WTC11 (cell line): ENCODE results near the gene SDR42E2. TPM values are rescaled to one million over a fixed set of nuclear protein-coding genes. Genes with fewer than 3 reads are reported as not detected.

Experiments used
- ATAC-seq: fragments of 200-7000 bp; cut with Tn5 transposase; 2 replicates; pipeline ENCODE4 v1.10.0; 2021; ENCODE audit warnings: mild to moderate bottlenecking, moderate library complexity
- CTCF ChIA-PET: fragments of 300-600 bp; sonication (Branson Sonifier 250); formaldehyde crosslinking; loops from one replicate; lab custom pipeline; 2021; ENCODE audit warnings: antibody characterized with exemption; lab: Charles Lee
- POLR2A ChIA-PET: fragments of 350-600 bp; sonication (Branson Sonifier 250); formaldehyde crosslinking; loops from one replicate; lab custom pipeline; 2021; ENCODE audit warnings: antibody characterized with exemption; lab: Charles Lee
- DNase-seq: peaks from one replicate; pipeline ENCODE4 v3.0.0; 2021; ENCODE audit warnings: low spot score
- H3K27ac Mint-ChIP-seq: 2 replicates; pipeline ENCODE4 v1.8.0; 2021; ENCODE audit warnings: mixed read lengths
- H3K27me3 Mint-ChIP-seq: 2 replicates; pipeline ENCODE4 v1.8.0; 2021; ENCODE audit warnings: low read depth, mild to moderate bottlenecking, moderate library complexity, mixed read lengths
- H3K36me3 Mint-ChIP-seq: 2 replicates; pipeline ENCODE4 v1.8.0; 2021; ENCODE audit warnings: mixed read lengths
- H3K4me1 Mint-ChIP-seq: 2 replicates; pipeline ENCODE4 v1.8.0; 2022; ENCODE audit warnings: mixed read lengths
- H3K4me3 Mint-ChIP-seq: 2 replicates; pipeline ENCODE4 v1.8.0; 2021; ENCODE audit warnings: mild to moderate bottlenecking, moderate library complexity, mixed read lengths
- H3K9me3 Mint-ChIP-seq: 2 replicates; pipeline ENCODE4 v1.8.0; 2021; ENCODE audit warnings: mixed read lengths
- AFF4 ChIP-seq: sonication (generic); formaldehyde crosslinking; IDR thresholded peaks from 2 replicates; pipeline ENCODE4 v1.8.1; 2023; ENCODE audit warnings: mild to moderate bottlenecking, missing genetic modification reagents, borderline replicate concordance
- ARID4B ChIP-seq: sonication (generic); formaldehyde crosslinking; IDR thresholded peaks from 2 replicates; pipeline ENCODE4 v1.8.0; 2023; ENCODE audit warnings: missing genetic modification reagents, mild to moderate bottlenecking, borderline replicate concordance
- CDX4 ChIP-seq: fragments of 250-450 bp; sonication (Bioruptor Pico); IDR thresholded peaks from 2 replicates; pipeline ENCODE4 v1.9.0; 2021; ENCODE audit warnings: moderate library complexity, mild to moderate bottlenecking, inconsistent platforms, borderline replicate concordance
- E2F1 ChIP-seq: sonication (generic); formaldehyde crosslinking; IDR thresholded peaks from 2 replicates; pipeline ENCODE4 v1.8.0; 2022; ENCODE audit warnings: mild to moderate bottlenecking, missing genetic modification reagents
- E2F4 ChIP-seq: sonication (generic); formaldehyde crosslinking; IDR thresholded peaks from 2 replicates; pipeline ENCODE4 v1.8.1; 2022; ENCODE audit warnings: low read depth, mild to moderate bottlenecking, moderate library complexity, missing genetic modification reagents, borderline replicate concordance
- EMX1 ChIP-seq: fragments of 250-450 bp; sonication (Bioruptor Pico); IDR thresholded peaks from 2 replicates; pipeline ENCODE4 v1.8.0; 2021; ENCODE audit warnings: mild to moderate bottlenecking
- ERG ChIP-seq: fragments of 250-450 bp; sonication (Bioruptor Pico); IDR thresholded peaks from 2 replicates; pipeline ENCODE4 v1.8.0; 2021; ENCODE audit warnings: mild to moderate bottlenecking
- FOXJ3 ChIP-seq: sonication (generic); formaldehyde crosslinking; IDR thresholded peaks from 2 replicates; pipeline ENCODE4 v1.9.0; 2021; ENCODE audit warnings: missing genetic modification reagents, mild to moderate bottlenecking, borderline replicate concordance
- GTF2I ChIP-seq: fragments of 250-450 bp; sonication (Bioruptor Pico); conservative IDR thresholded peaks from 2 replicates; pipeline ENCODE4 v1.4.0; 2021; ENCODE audit warnings: mild to moderate bottlenecking
- MLX ChIP-seq: sonication (generic); formaldehyde crosslinking; IDR thresholded peaks from 2 replicates; pipeline ENCODE4 v1.8.1; 2023; ENCODE audit warnings: mild to moderate bottlenecking, missing genetic modification reagents, moderate library complexity
- NFATC4 ChIP-seq: fragments of 250-450 bp; sonication (Bioruptor Pico); IDR thresholded peaks from 2 replicates; pipeline ENCODE4 v1.9.0; 2021; ENCODE audit warnings: mild to moderate bottlenecking
- NR2C2 ChIP-seq: sonication (generic); formaldehyde crosslinking; IDR thresholded peaks from 2 replicates; pipeline ENCODE4 v1.8.0; 2022; ENCODE audit warnings: mild to moderate bottlenecking, missing genetic modification reagents
- OVOL2 ChIP-seq: fragments of 250-450 bp; sonication (Bioruptor Pico); IDR thresholded peaks from 2 replicates; pipeline ENCODE4 v1.9.0; 2021; ENCODE audit warnings: mild to moderate bottlenecking, borderline replicate concordance
- RORB ChIP-seq: fragments of 250-450 bp; sonication (Bioruptor Pico); IDR thresholded peaks from 2 replicates; pipeline ENCODE4 v1.9.0; 2021; ENCODE audit warnings: mild to moderate bottlenecking
- SMAD4 ChIP-seq: sonication (generic); formaldehyde crosslinking; IDR thresholded peaks from 2 replicates; pipeline ENCODE4 v1.8.0; 2022; ENCODE audit warnings: mild to moderate bottlenecking, missing genetic modification reagents
- TP53 ChIP-seq: sonication (generic); formaldehyde crosslinking; IDR thresholded peaks from 2 replicates; pipeline ENCODE4 v1.8.1; 2023; ENCODE audit warnings: mild to moderate bottlenecking, missing genetic modification reagents
- ZNF317 ChIP-seq: sonication (generic); formaldehyde crosslinking; IDR thresholded peaks from 2 replicates; pipeline ENCODE4 v1.8.1; 2023; ENCODE audit warnings: low read depth, mild to moderate bottlenecking, moderate library complexity, missing genetic modification reagents, borderline replicate concordance
- ZNF423 ChIP-seq: fragments of 250-450 bp; sonication (Bioruptor Pico); IDR thresholded peaks from 2 replicates; pipeline ENCODE4 v2.1.2; 2022; ENCODE audit warnings: mild to moderate bottlenecking, moderate library complexity
- ZNF512 ChIP-seq: sonication (generic); formaldehyde crosslinking; IDR thresholded peaks from 2 replicates; pipeline ENCODE4 v1.8.1; 2022; ENCODE audit warnings: missing genetic modification reagents, borderline replicate concordance
- total RNA-seq: library from RNA; stranded (reverse); gene quantifications from 3 replicates; pipeline ENCODE4 v1.2.3, GENCODE V29; 2021

SDR42E2 gene
- total RNA-seq, 1 experiment from 2014 or later: 0.13 TPM

GRCh38 chr16:22164482-22164881, 2.2 kb downstream of the SDR42E2 start:
- H3K4me3 Mint-ChIP-seq: no peak overlapping the region
- H3K9me3 Mint-ChIP-seq: peaks cover 13% of the 10 kb centered on the region
- H3K27ac Mint-ChIP-seq: no peak overlapping the region
- TF ChIP-seq E2F1: no peak
- TF ChIP-seq RORB (CRISPR knock-in tag): no peak
- TF ChIP-seq OVOL2 (CRISPR knock-in tag): no peak
- TF ChIP-seq ERG (CRISPR knock-in tag): no peak
- no peak for TF ChIP-seq ZNF317
- no peak for TF ChIP-seq SMAD4 (CRISPR knock-in tag)
- TF ChIP-seq EMX1 (CRISPR knock-in tag): no peak
- ATAC-seq (no peak), DNase-seq (no peak)
- no peaks in the 10 kb centered on the region for H3K4me1 Mint-ChIP-seq
- ChIA-PET POLR2A (no interaction called here), CTCF (interaction anchor here (0.8 kb wide), 1 partner anchor 23 kb away, joined by 4 read pairs; no protein-coding TSS in a partner anchor)
- H3K27me3 Mint-ChIP-seq: peaks cover 50% of the 10 kb centered on the region
- H3K36me3 Mint-ChIP-seq: peaks cover 7% of the 10 kb centered on the region

- no peak for ATAC-seq
- TF ChIP-seq TP53 (CRISPR knock-in tag) (no peak), ZNF512 (CRISPR knock-in tag) (no peak), NFATC4 (no peak), E2F4 (no peak), ZNF423 (CRISPR knock-in tag) (no peak), OVOL2 (CRISPR knock-in tag) (no peak), AFF4 (no peak), FOXJ3 (CRISPR knock-in tag) (no peak), ARID4B (CRISPR knock-in tag) (no peak), GTF2I (CRISPR knock-in tag) (no peak), NR2C2 (CRISPR knock-in tag) (no peak), MLX (no peak), CDX4 (CRISPR knock-in tag) (no peak)
- Mint-ChIP-seq H3K4me1 (no peaks in the 10 kb centered on the region), H3K36me3 (peaks cover 7% of the 10 kb centered on the region), H3K9me3 (peaks cover 13% of the 10 kb centered on the region), H3K27ac (no peak overlapping the region), H3K4me3 (no peak overlapping the region), H3K27me3 (peaks cover 38% of the 10 kb centered on the region)
- no peak for DNase-seq
- ChIA-PET POLR2A (no interaction called here), CTCF (interaction anchor here (0.9 to 1.6 kb wide), 5 partner anchors 11 to 88 kb away, joined by 3 to 6 read pairs (median 4); no protein-coding TSS in a partner anchor)
These were observed 3.4 kb downstream of the SDR42E2 start for GRCh38 chr16:22165508-22166285.
